HEK293 (cell line): ENCODE measurements around the gene WDR18.

ENCODE experiments used
- CTCF ChIA-PET: fragments of 350-600 bp; formaldehyde crosslinking; extraction: SDS; loops from one replicate; lab custom pipeline; 2021; ENCODE audit warnings: antibody characterized with exemption; lab: Yijun Ruan, JAX
- POLR2A ChIA-PET: fragments of 300-600 bp; formaldehyde crosslinking; extraction: SDS; loops from one replicate; lab custom pipeline; 2020; ENCODE audit warnings: antibody characterized with exemption, inconsistent platforms; lab: Yijun Ruan, JAX
- H3K27ac ChIP-seq: fragments of 200-500 bp; sonication (Bioruptor generic); 2 replicates; pipeline ENCODE4 v1.5.1; 2014; ENCODE audit warnings: low read depth, low read length, control low read depth, inconsistent platforms; ENCODE audit errors: extremely low read depth
- H3K36me3 ChIP-seq, 2 experiments: fragments of 200-500 bp in 1 of 2; sonication (Bioruptor generic) in 1 of 2; 1 replicate in 1 of 2; 2 replicates in 1 of 2; pipeline ENCODE4 v1.5.1; 2014 to 2017; ENCODE audit warnings: inconsistent platforms in 2 of 2, low read length in 2 of 2; ENCODE audit not compliant: control insufficient read depth in 2 of 2, insufficient read depth in 1 of 2
- H3K4me1 ChIP-seq: fragments of 200-500 bp; sonication (Bioruptor generic); 2 replicates; pipeline ENCODE4 v1.5.1; 2014; ENCODE audit warnings: mild to moderate bottlenecking, low read length, inconsistent platforms; ENCODE audit not compliant: control insufficient read depth, insufficient read depth
- H3K4me3 ChIP-seq: 2 replicates; pipeline ENCODE4 v1.5.1; 2011; ENCODE audit warnings: low read depth, mild to moderate bottlenecking, control low read depth, low read length, moderate library complexity
- H3K9me3 ChIP-seq: fragments of 200-500 bp; sonication (Bioruptor generic); 2 replicates; pipeline ENCODE4 v1.5.1; 2014; ENCODE audit warnings: low read depth, low read length, inconsistent platforms; ENCODE audit not compliant: control insufficient read depth, insufficient read depth
- CTCF ChIP-seq: fragments of 450-650 bp; formaldehyde crosslinking; IDR thresholded peaks from 2 replicates; pipeline ENCODE4 v1.5.1; 2016; ENCODE audit warnings: missing biosample characterization, missing genetic modification characterization
- GLIS1 ChIP-seq: fragments of 450-650 bp; formaldehyde crosslinking; IDR thresholded peaks from 2 replicates; pipeline ENCODE4 v1.5.1; 2016; ENCODE audit warnings: missing biosample characterization, missing genetic modification characterization
- GLIS2 ChIP-seq: fragments of 450-650 bp; formaldehyde crosslinking; IDR thresholded peaks from 2 replicates; pipeline ENCODE4 v1.5.1; 2016; ENCODE audit warnings: missing biosample characterization, missing genetic modification characterization
- HOXC10 ChIP-seq: sonication (generic); formaldehyde crosslinking; IDR thresholded peaks from 2 replicates; pipeline ENCODE4 v1.8.1; 2023; ENCODE audit warnings: mild to moderate bottlenecking, missing genetic modification reagents
- IKZF3 ChIP-seq: fragments of 450-650 bp; IDR thresholded peaks from 2 replicates; pipeline ENCODE4 v1.5.0; 2018; ENCODE audit warnings: missing biosample characterization, mild to moderate bottlenecking, missing genetic modification characterization, moderate library complexity
- KLF10 ChIP-seq: fragments of 450-650 bp; IDR thresholded peaks from 2 replicates; pipeline ENCODE4 v1.5.1; 2018; ENCODE audit warnings: missing biosample characterization, mild to moderate bottlenecking, missing genetic modification characterization
- KLF8 ChIP-seq: fragments of 450-650 bp; formaldehyde crosslinking; IDR thresholded peaks from 2 replicates; pipeline ENCODE4 v1.5.1; 2016; ENCODE audit warnings: missing biosample characterization, missing genetic modification characterization
- PATZ1 ChIP-seq: fragments of 450-650 bp; formaldehyde crosslinking; IDR thresholded peaks from 2 replicates; pipeline ENCODE4 v1.5.1; 2016; ENCODE audit warnings: missing biosample characterization, missing genetic modification characterization
- PRDM2 ChIP-seq: fragments of 450-650 bp; formaldehyde crosslinking; IDR thresholded peaks from 2 replicates; pipeline ENCODE4 v1.5.1; 2016; ENCODE audit warnings: missing biosample characterization, missing genetic modification characterization, borderline replicate concordance
- PRDM4 ChIP-seq: fragments of 450-650 bp; formaldehyde crosslinking; IDR thresholded peaks from 2 replicates; pipeline ENCODE4 v1.5.1; 2017; ENCODE audit warnings: missing biosample characterization, missing genetic modification characterization
- ZBTB20 ChIP-seq: fragments of 450-650 bp; formaldehyde crosslinking; IDR thresholded peaks from 2 replicates; pipeline ENCODE4 v1.5.1; 2016; ENCODE audit warnings: missing biosample characterization, missing genetic modification characterization
- ZBTB48 ChIP-seq: fragments of 450-650 bp; formaldehyde crosslinking; IDR thresholded peaks from 2 replicates; pipeline ENCODE4 v1.5.1; 2016; ENCODE audit warnings: missing biosample characterization, missing genetic modification characterization
- ZBTB7A ChIP-seq: fragments of 450-650 bp; formaldehyde crosslinking; IDR thresholded peaks from 2 replicates; pipeline ENCODE4 v1.5.1; 2016; ENCODE audit warnings: low read depth, missing biosample characterization, missing genetic modification characterization
- ZBTB8A ChIP-seq: fragments of 450-650 bp; formaldehyde crosslinking; IDR thresholded peaks from 2 replicates; pipeline ENCODE4 v1.5.1; 2016; ENCODE audit warnings: missing biosample characterization, missing genetic modification characterization
- ZIC2 ChIP-seq: fragments of 450-650 bp; formaldehyde crosslinking; IDR thresholded peaks from 2 replicates; pipeline ENCODE4 v1.5.1; 2016; ENCODE audit warnings: missing biosample characterization, missing genetic modification characterization
- ZNF114 ChIP-seq: fragments of 450-650 bp; formaldehyde crosslinking; IDR thresholded peaks from 2 replicates; pipeline ENCODE4 v1.5.0; 2017; ENCODE audit warnings: missing biosample characterization, missing genetic modification characterization
- ZNF184 ChIP-seq: fragments of 450-650 bp; IDR thresholded peaks from 2 replicates; pipeline ENCODE4 v1.5.1; 2018; ENCODE audit warnings: missing biosample characterization, mild to moderate bottlenecking, missing genetic modification characterization
- ZNF239 ChIP-seq: fragments of 450-650 bp; formaldehyde crosslinking; IDR thresholded peaks from 2 replicates; pipeline ENCODE4 v1.5.1; 2016; ENCODE audit warnings: missing biosample characterization, missing genetic modification characterization
- ZNF561 ChIP-seq: fragments of 450-650 bp; IDR thresholded peaks from 2 replicates; pipeline ENCODE4 v1.5.1; 2018; ENCODE audit warnings: missing biosample characterization, missing genetic modification characterization, borderline replicate concordance
- ZNF596 ChIP-seq: fragments of 450-650 bp; IDR thresholded peaks from 2 replicates; pipeline ENCODE4 v1.5.0; 2018; ENCODE audit warnings: missing biosample characterization, mild to moderate bottlenecking, missing genetic modification characterization, moderate library complexity
- ZNF623 ChIP-seq: fragments of 450-650 bp; formaldehyde crosslinking; IDR thresholded peaks from 2 replicates; pipeline ENCODE4 v1.5.1; 2016; ENCODE audit warnings: missing biosample characterization, missing genetic modification characterization
- ZNF660 ChIP-seq: fragments of 450-650 bp; IDR thresholded peaks from 2 replicates; pipeline ENCODE4 v1.5.1; 2018; ENCODE audit warnings: missing biosample characterization, mild to moderate bottlenecking, missing genetic modification characterization
- ZNF837 ChIP-seq: fragments of 450-650 bp; formaldehyde crosslinking; IDR thresholded peaks from 2 replicates; pipeline ENCODE4 v1.5.1; 2016; ENCODE audit warnings: missing biosample characterization, missing genetic modification characterization
- ZSCAN30 ChIP-seq: fragments of 450-650 bp; IDR thresholded peaks from 2 replicates; pipeline ENCODE4 v1.5.1; 2018; ENCODE audit warnings: missing biosample characterization, mild to moderate bottlenecking, missing genetic modification characterization, moderate library complexity

The WDR18 gene

GRCh38 chr19:982567-983170 is 1.5 kb upstream of the WDR18 start:
- no peaks in the 10 kb centered on the region for H3K9me3 ChIP-seq
- peaks cover 6 to 22% of the 10 kb centered on the region in 2 experiments; a peak in 2 of 3 replicates for H3K36me3 ChIP-seq
- CTCF ChIA-PET, result interaction anchor here (0.6 to 5.9 kb wide), 11 partner anchors 10 to 387 kb away, joined by 3 to 116 read pairs (median 4); no protein-coding TSS in a partner anchor
- POLR2A ChIA-PET, result no interaction called here
- H3K27ac ChIP-seq, result no peak overlapping the region
- peaks cover 2% of the 10 kb centered on the region; the same call in 1 of the 2 replicates for H3K4me1 ChIP-seq
- peak overlapping the region; percentile 27 for H3K4me3 ChIP-seq
- TF ChIP-seq ZNF184 (tag by site-specific recombination), result peak; percentile 72; the same call in 1 of the 2 replicates
- TF ChIP-seq ZNF561 (tag by site-specific recombination), result peak; percentile 93; the same call in 1 of the 2 replicates
- no peak for TF ChIP-seq ZNF239 (tag by site-specific recombination)
- TF ChIP-seq ZBTB8A (tag by site-specific recombination), result peak; percentile 54
- TF ChIP-seq IKZF3 (tag by site-specific recombination), result peak; percentile 78
- peak; percentile 79 for TF ChIP-seq ZNF623
- TF ChIP-seq ZBTB20 (tag by site-specific recombination), result peak; percentile 35; the same call in 1 of the 2 replicates
- 0 out of 2 replicates have a peak, but pooled peaks have one; percentile 17 for TF ChIP-seq ZBTB48
- TF ChIP-seq ZIC2 (tag by site-specific recombination), result 0 out of 2 replicates have a peak, but pooled peaks have one; percentile 22
- TF ChIP-seq KLF8 (tag by site-specific recombination), result peak; percentile 67; the same call in 1 of the 2 replicates
- peak; percentile 96 for TF ChIP-seq ZNF660
- TF ChIP-seq PATZ1 (tag by site-specific recombination), result peak; percentile 91
- peak; percentile 81 for TF ChIP-seq KLF10
- TF ChIP-seq GLIS1 (tag by site-specific recombination), result peak; percentile 22; the same call in 1 of the 2 replicates
- TF ChIP-seq GLIS2 (tag by site-specific recombination), result peak; percentile 70; the same call in 1 of the 2 replicates
- peak; percentile 21; the same call in 1 of the 2 replicates for TF ChIP-seq PRDM4 (tag by site-specific recombination)
- TF ChIP-seq ZSCAN30 (tag by site-specific recombination), result peak; percentile 98
- no peak for TF ChIP-seq PRDM2 (tag by site-specific recombination)
- peak; percentile 61; the same call in 1 of the 2 replicates for TF ChIP-seq ZNF596
- no peak for TF ChIP-seq ZNF837 (tag by site-specific recombination)
- no peak for TF ChIP-seq ZNF114 (tag by site-specific recombination)
- TF ChIP-seq CTCF (tag by site-specific recombination), result peak; percentile 42; the same call in 1 of the 2 replicates
- no peak; the same call in 1 of the 2 replicates for TF ChIP-seq ZBTB7A
- TF ChIP-seq HOXC10 (CRISPR knock-in tag), result no peak
